Immature natural killer cell (primary cell): ENCODE results near the gene MLXIP. TPM values are rescaled to one million over a fixed set of nuclear protein-coding genes. Genes with fewer than 3 reads are reported as not detected.

ENCODE experiments used
- DNase-seq, 3 donors: peaks; one replicate each; pipeline ENCODE4 v3.0.0; 2022; ENCODE audit warnings: mixed read lengths in 1 of 3
- H3K27ac Mint-ChIP-seq, 6 donors: one replicate each; pipeline ENCODE4 v1.8.0; 2020; ENCODE audit warnings: mixed read lengths in 6 of 6, mild to moderate bottlenecking in 5 of 6, inconsistent platforms in 4 of 6, moderate library complexity in 3 of 6
- H3K27me3 Mint-ChIP-seq, 3 donors: one replicate each; pipeline ENCODE4 v1.8.0; 2020 to 2021; ENCODE audit warnings: low read depth in 3 of 3, mild to moderate bottlenecking in 3 of 3, mixed read lengths in 3 of 3, moderate library complexity in 3 of 3, inconsistent platforms in 1 of 3
- H3K36me3 Mint-ChIP-seq, 3 donors: one replicate each; pipeline ENCODE4 v1.8.0; 2020; ENCODE audit warnings: mixed read lengths in 3 of 3, inconsistent platforms in 2 of 3, mild to moderate bottlenecking in 2 of 3
- H3K4me1 Mint-ChIP-seq, 2 donors: one replicate each; pipeline ENCODE4 v1.8.0; 2020; ENCODE audit warnings: inconsistent platforms in 2 of 2, mild to moderate bottlenecking in 2 of 2, mixed read lengths in 2 of 2, moderate library complexity in 1 of 2
- H3K4me3 Mint-ChIP-seq, 5 donors: one replicate each; pipeline ENCODE4 v1.8.0; 2020; ENCODE audit warnings: mild to moderate bottlenecking in 5 of 5, mixed read lengths in 5 of 5, inconsistent platforms in 3 of 5, moderate library complexity in 3 of 5
- H3K9me3 Mint-ChIP-seq, 6 donors: one replicate each; pipeline ENCODE4 v1.8.0; 2020; ENCODE audit warnings: mild to moderate bottlenecking in 6 of 6, mixed read lengths in 6 of 6, inconsistent platforms in 4 of 6, moderate library complexity in 3 of 6
- polyA plus RNA-seq, 3 donors: library from polyadenylated mRNA; unstranded; fragments of 300-500 nt; fragmentation: Illumina TruSeq; gene quantifications; one replicate each; pipeline ENCODE4 v1.2.3, GENCODE V29; 2021

Gene MLXIP
- polyA plus RNA-seq, 3 donors from 2014 or later: 3.5 to 10.6 (median 4.7) TPM

DNA sequence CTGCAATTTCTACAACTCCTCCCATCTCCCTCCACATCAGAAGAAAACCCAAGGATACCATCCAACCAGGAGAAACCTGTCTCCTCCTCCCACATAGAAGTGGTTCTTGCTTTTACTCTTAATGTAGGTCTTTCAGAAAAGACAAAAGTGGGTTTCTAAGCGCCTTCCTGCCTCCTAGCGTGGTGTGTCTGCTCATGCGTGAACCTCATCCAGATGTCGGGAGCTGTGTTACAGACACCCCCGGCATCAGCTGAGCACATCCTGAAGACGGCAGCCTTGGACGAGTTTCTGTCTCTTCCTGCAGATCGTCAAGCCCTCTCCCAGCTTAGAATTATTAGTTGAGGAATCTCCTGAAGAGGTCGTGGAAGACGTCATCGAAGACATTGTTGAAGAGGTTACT lies 113.9 kb downstream of the MLXIP start:
- Mint-ChIP-seq H3K27ac (peak overlapping the region in 1 of 6 donors; percentile 17), H3K4me1 (peaks cover 8 to 12% of the 10 kb centered on the region in 2 donors), H3K9me3 (no peaks in the 10 kb centered on the region), H3K27me3 (peaks cover 0 to 5% (median 2%) of the 10 kb centered on the region in 3 donors), H3K4me3 (no peak overlapping the region), H3K36me3 (peaks cover 10 to 25% (median 12%) of the 10 kb centered on the region in 3 donors)
- no peak for DNase-seq

GRCh38 chr12:122194804-122195203 lies 116.2 kb downstream of the MLXIP start:
- no peak for DNase-seq
- Mint-ChIP-seq H3K27me3 (peaks cover 0 to 5% (median 2%) of the 10 kb centered on the region in 3 donors), H3K4me3 (no peak overlapping the region), H3K9me3 (no peaks in the 10 kb centered on the region), H3K4me1 (peaks cover 8 to 14% of the 10 kb centered on the region in 2 donors), H3K36me3 (peaks cover 10 to 25% (median 12%) of the 10 kb centered on the region in 3 donors), H3K27ac (no peak overlapping the region)

- H3K36me3 Mint-ChIP-seq: peaks cover 10 to 25% (median 12%) of the 10 kb centered on the region in 3 donors
- H3K9me3 Mint-ChIP-seq: no peaks in the 10 kb centered on the region
- peaks cover under 1 to 5% (median 2%) of the 10 kb centered on the region in 3 donors for H3K27me3 Mint-ChIP-seq
- DNase-seq: no peak
- peaks cover 8 to 14% of the 10 kb centered on the region in 2 donors for H3K4me1 Mint-ChIP-seq
- H3K27ac Mint-ChIP-seq: peak overlapping the region in 1 of 6 donors; percentile 12
- no peak overlapping the region for H3K4me3 Mint-ChIP-seq
These were observed 116.8 kb downstream of the MLXIP start for GRCh38 chr12:122195405-122195804.

Other genes starting within 250 kb of the MLXIP start
- not detected for gene HPD, start 219.9 kb upstream of the MLXIP start, polyA plus RNA-seq
- gene PSMD9, start 190.0 kb upstream of the MLXIP start, polyA plus RNA-seq: 100 to 1,000 TPM in 1 of 3 donors, 10 to 100 TPM in 2; 92.9 to 120 (median 98.2) TPM
- under 1 TPM in 1 of 3 donors, not detected in 2; 0.04 TPM for gene CFAP251, start 160.2 kb upstream of the MLXIP start, polyA plus RNA-seq
- 1 to 10 TPM in 1 of 3 donors, under 1 TPM in 2; 0.27 to 1.5 (median 0.48) TPM for gene BCL7A, start 56.9 kb upstream of the MLXIP start, polyA plus RNA-seq
- gene IL31, start 95.5 kb downstream of the MLXIP start, polyA plus RNA-seq: not detected
- gene LRRC43, start 104.4 kb downstream of the MLXIP start, polyA plus RNA-seq: 1 to 10 TPM in 2 of 3 donors, under 1 TPM in 1; 0.52 to 6.2 (median 3.2) TPM
- under 1 TPM in 1 of 3 donors, not detected in 2; 0.82 TPM for gene B3GNT4, start 125.0 kb downstream of the MLXIP start, polyA plus RNA-seq
- 10 to 100 TPM; 68.0 to 99.2 (median 76.4) TPM for gene DIABLO, start 147.3 kb downstream of the MLXIP start, polyA plus RNA-seq
- 10 to 100 TPM; 17.6 to 37.0 (median 32.7) TPM for gene VPS33A, start 187.7 kb downstream of the MLXIP start, polyA plus RNA-seq